GM15510 (cell line): ENCODE measurements around the gene CPE.

ENCODE experiments used
- POLR2A ChIP-seq: IDR thresholded peaks from 3 replicates; pipeline ENCODE4 v1.6.1; 2011; ENCODE audit warnings: borderline replicate concordance; ENCODE audit not compliant: insufficient read length; ENCODE audit errors: extremely low read depth

Gene CPE

GRCh38 chr4:165425629-165426028, 46.8 kb downstream of the CPE start:
- no peak for TF ChIP-seq POLR2A

GRCh38 chr4:165426331-165426730, 47.5 kb downstream of the CPE start:
- TF ChIP-seq POLR2A, result no peak

- no peak for TF ChIP-seq POLR2A
Observed at GRCh38 chr4:165426823-165427222, 48.0 kb downstream of the CPE start.

DNA sequence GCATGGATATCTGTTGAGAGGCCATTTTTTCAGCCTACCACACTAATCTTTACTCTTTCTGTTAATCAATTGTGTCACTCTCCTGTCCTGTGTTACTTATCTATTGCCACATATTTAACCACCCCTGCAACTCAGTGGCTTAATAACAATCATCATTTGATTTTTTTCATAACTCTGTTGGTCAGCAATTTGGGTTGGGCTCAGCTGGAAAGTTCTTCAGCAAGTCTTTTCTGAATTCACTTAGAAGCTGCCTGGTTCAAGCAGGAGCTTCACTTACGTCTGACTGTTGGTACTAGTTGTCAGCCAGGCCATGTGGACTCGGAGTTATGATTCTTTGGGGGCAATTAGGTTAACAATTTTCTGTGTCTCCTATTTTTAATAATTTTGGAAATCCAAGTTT, 50.1 kb downstream of the CPE start:
- TF ChIP-seq POLR2A, result no peak

- TF ChIP-seq POLR2A, result no peak
Observed at GRCh38 chr4:165433529-165433928, 54.7 kb downstream of the CPE start.

DNA sequence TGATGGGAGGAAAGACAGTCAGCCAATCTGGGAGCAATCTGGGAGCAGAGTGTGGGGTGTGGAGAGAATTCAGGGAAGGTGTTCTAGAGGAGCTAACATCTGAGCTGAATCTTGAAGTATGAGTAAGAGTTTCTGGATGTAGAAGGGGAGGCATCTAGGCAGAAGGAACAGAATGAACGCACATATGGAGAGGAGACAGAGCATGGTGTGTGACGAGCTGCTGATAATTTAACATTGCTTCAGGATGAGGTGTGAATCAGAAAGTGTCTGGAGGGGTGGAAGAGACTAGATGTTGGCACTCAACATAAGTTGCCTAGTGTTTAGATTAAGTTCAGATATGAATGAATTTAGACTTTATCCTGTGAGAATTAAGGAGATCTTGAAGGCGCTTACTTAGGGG, 58.9 kb downstream of the CPE start:
- no peak for TF ChIP-seq POLR2A

- no peak for TF ChIP-seq POLR2A
Observed at GRCh38 chr4:165439344-165439743, 60.5 kb downstream of the CPE start.

DNA sequence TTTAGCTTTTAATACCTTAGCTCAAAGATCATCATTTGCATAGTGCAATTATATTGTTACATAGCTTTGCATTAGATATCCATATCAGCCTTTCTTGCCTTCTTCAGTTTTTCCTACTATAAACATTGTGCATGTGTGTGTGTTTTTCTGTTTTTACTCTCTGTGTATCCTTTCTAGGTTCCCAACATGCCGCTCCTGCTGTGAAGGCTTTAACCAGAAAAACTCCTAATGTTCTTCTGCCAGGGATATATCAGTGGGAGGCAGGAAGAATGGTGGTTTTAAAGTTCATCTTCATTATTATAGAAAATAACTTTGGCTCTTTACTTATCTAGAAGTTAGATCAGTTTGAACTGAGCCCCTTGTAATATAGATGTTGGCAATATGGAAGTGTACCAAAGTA, 61.2 kb downstream of the CPE start:
- no peak for TF ChIP-seq POLR2A

DNA sequence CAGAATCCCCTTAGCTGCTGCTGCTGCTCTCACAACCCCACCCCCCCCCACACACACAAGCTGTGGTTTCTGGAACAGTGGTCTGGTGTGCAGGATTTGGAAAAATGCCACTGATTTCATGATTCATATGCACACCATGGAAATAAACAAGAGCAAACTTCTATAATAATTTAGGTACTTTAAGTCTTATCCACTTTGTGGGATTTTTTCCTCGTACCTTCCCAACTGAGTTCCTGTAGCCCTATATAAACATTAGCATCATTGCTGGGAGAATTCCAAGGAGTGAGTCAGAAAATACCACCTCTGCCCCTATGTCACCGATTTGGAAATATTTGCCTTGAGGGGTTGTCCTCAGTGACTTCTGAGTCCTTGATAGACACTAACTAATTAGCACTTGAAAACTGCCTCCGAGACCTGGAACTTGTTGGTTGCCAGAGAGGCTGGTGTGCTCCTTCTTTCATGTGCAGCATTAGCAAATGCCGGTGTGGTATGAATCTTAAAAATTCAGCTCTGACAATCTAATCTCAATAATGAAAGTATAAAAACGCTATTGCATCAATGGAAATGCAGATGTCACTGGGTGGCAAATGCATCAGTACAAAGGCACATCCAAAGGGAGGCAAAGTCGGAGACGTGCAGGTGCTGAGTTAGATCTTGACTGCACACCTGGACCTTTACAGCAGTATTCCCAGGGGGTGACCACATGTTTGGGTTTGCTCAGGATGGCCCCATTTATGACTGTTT, 61.8 kb downstream of the CPE start:
- no peak for TF ChIP-seq POLR2A

DNA sequence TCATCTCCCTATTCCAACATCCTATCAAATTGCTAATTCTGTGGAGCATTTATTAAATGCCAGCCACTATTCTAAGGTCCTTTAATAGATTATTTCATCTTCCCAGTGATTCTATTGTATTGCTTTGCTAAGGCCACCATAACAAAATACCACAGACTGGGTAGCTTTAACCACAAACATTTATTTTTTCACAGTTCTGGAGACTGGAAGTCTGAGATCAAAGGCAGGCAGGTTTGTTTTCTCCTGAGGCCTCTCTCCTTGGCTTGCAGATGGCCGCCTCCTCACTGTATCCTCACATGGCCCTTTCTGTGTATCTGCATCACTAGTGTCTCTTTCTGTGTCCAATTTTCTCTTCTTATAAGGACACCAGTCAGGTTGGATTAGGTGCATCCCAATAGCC, 64.5 kb downstream of the CPE start:
- no peak for TF ChIP-seq POLR2A

DNA sequence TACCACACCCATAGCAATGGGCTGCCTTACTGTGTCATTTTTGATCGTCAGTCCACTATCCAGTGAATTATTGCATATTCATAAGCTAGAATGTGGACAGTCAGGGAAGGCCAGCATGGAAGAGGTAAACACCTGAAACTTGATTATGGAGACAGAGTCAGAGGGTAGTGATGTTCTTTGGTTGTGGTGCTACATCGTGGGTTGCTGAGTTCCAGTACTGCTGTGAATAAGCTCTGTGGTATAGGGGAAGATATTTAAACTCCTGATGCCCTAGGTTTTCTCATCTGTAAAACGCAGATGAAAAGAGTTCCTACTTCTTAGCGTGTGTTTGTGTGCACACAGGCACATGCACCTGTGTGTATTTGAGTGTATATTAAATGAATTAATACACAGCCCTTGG, 69.9 kb downstream of the CPE start:
- TF ChIP-seq POLR2A, result no peak

- no peak for TF ChIP-seq POLR2A
Observed at GRCh38 chr4:165449333-165449732, 70.5 kb downstream of the CPE start.

GRCh38 chr4:165450871-165451270, 72.1 kb downstream of the CPE start:
- no peak for TF ChIP-seq POLR2A

GRCh38 chr4:165454426-165454825, 75.6 kb downstream of the CPE start:
- no peak for TF ChIP-seq POLR2A

DNA sequence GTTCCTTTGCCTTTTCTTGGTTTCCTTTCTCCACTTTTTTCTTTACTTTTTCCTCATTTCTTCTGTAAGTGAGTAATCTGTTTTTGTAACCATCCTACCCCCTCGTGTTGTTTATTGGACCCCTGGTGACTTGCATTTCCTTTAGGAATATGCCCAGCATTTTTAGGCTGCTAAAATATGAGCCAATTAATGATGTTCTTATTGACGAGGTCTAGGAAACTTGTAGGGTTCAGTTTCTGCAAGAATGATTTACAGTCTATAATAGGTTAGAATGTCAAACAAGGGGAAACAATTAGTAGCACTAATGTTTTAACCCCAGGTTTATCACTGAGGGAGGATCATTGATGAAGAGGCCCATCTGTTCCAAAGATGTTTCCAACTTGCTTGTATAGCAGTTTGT, 79.0 kb downstream of the CPE start:
- TF ChIP-seq POLR2A, result no peak

GRCh38 chr4:165458471-165458870, 79.7 kb downstream of the CPE start:
- TF ChIP-seq POLR2A, result no peak
